ENCODE data around the gene CGB1. TPM values are rescaled to one million over a fixed set of nuclear protein-coding genes. Genes with fewer than 3 reads are reported as not detected.

Gene CGB1
- total and polyA plus RNA-seq, 2 of the 13 experiments (the other 11 are each of a cell fraction or from before 2014, with no cell fraction given) = not detected

GRCh38 chr19:48992581-48993174, 44.0 kb downstream of the CGB1 start (continued):
- TF ChIP-seq, protein P1, sequence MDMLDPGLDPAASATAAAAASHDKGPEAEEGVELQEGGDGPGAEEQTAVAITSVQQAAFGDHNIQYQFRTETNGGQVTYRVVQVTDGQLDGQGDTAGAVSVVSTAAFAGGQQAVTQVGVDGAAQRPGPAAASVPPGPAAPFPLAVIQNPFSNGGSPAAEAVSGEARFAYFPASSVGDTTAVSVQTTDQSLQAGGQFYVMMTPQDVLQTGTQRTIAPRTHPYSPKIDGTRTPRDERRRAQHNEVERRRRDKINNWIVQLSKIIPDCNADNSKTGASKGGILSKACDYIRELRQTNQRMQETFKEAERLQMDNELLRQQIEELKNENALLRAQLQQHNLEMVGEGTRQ (IDR thresholded peaks at IDR 0.05; ENCODE audit: low read depth, low read length) = no peak
- TF ChIP-seq, protein P1 (CRISPR knock-in tag; IDR thresholded peaks at IDR 0.05; ENCODE audit: borderline replicate concordance) = no peak
- TF ChIP-seq KDM6A (CRISPR knock-in tag; IDR thresholded peaks at IDR 0.05; ENCODE audit: low read depth) = no peak
- TF ChIP-seq NONO (IDR thresholded peaks at IDR 0.05) = no peak
- TF ChIP-seq NONO (CRISPR knock-in tag; conservative IDR thresholded peaks at IDR 0.05) = no peak
- TF ChIP-seq SNAPC2 (CRISPR knock-in tag; IDR thresholded peaks at IDR 0.05) = peak; percentile 30; the same call in 1 of the 2 replicates
- TF ChIP-seq MYC (CRISPR knock-in tag; IDR thresholded peaks at IDR 0.05; ENCODE audit: borderline replicate concordance) = no peak
- TF ChIP-seq NR2C2 (CRISPR knock-in tag; IDR thresholded peaks at IDR 0.05; ENCODE audit: borderline replicate concordance) = no peak
- TF ChIP-seq PRPF4 (IDR thresholded peaks at IDR 0.05; ENCODE audit: low read depth, low read length, poor library complexity, severe bottlenecking) = no peak
- TF ChIP-seq TEAD3 (CRISPR knock-in tag; optimal IDR thresholded peaks at IDR 0.05; ENCODE audit: borderline replicate concordance) = no peak
- TF ChIP-seq ARNT (IDR thresholded peaks at IDR 0.05) = no peak
- TF ChIP-seq, protein P2, sequence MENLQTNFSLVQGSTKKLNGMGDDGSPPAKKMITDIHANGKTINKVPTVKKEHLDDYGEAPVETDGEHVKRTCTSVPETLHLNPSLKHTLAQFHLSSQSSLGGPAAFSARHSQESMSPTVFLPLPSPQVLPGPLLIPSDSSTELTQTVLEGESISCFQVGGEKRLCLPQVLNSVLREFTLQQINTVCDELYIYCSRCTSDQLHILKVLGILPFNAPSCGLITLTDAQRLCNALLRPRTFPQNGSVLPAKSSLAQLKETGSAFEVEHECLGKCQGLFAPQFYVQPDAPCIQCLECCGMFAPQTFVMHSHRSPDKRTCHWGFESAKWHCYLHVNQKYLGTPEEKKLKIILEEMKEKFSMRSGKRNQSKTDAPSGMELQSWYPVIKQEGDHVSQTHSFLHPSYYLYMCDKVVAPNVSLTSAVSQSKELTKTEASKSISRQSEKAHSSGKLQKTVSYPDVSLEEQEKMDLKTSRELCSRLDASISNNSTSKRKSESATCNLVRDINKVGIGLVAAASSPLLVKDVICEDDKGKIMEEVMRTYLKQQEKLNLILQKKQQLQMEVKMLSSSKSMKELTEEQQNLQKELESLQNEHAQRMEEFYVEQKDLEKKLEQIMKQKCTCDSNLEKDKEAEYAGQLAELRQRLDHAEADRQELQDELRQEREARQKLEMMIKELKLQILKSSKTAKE (CRISPR knock-in tag; IDR thresholded peaks at IDR 0.05; ENCODE audit: borderline replicate concordance) = peak; percentile 31; the same call in 1 of the 2 replicates
- TF ChIP-seq, protein P3, sequence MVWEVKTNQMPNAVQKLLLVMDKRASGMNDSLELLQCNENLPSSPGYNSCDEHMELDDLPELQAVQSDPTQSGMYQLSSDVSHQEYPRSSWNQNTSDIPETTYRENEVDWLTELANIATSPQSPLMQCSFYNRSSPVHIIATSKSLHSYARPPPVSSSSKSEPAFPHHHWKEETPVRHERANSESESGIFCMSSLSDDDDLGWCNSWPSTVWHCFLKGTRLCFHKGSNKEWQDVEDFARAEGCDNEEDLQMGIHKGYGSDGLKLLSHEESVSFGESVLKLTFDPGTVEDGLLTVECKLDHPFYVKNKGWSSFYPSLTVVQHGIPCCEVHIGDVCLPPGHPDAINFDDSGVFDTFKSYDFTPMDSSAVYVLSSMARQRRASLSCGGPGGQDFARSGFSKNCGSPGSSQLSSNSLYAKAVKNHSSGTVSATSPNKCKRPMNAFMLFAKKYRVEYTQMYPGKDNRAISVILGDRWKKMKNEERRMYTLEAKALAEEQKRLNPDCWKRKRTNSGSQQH (CRISPR knock-in tag; IDR thresholded peaks at IDR 0.05; ENCODE audit: low read depth) = no peak
- TF ChIP-seq, protein P4, sequence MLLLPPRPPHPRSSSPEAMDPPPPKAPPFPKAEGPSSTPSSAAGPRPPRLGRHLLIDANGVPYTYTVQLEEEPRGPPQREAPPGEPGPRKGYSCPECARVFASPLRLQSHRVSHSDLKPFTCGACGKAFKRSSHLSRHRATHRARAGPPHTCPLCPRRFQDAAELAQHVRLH (CRISPR knock-in tag; IDR thresholded peaks at IDR 0.05; ENCODE audit: borderline replicate concordance, low read depth) = no peak
- no peak for TF ChIP-seq ZNF660 (CRISPR knock-in tag; IDR thresholded peaks at IDR 0.05; ENCODE audit: borderline replicate concordance, low read depth)
- no peak for TF ChIP-seq PAF1 (CRISPR knock-in tag; IDR thresholded peaks at IDR 0.05)
- TF ChIP-seq ZNF354B (CRISPR knock-in tag; IDR thresholded peaks at IDR 0.05) = 0 out of 2 replicates have a peak, but pooled peaks have one; percentile 62
- no peak for TF ChIP-seq ZNF572 (CRISPR knock-in tag; IDR thresholded peaks at IDR 0.05)
- no peak for TF ChIP-seq ZNF891 (CRISPR knock-in tag; IDR thresholded peaks at IDR 0.05)
- TF ChIP-seq KDM5B (CRISPR knock-in tag; IDR thresholded peaks at IDR 0.05; ENCODE audit: borderline replicate concordance) = no peak
- peak; percentile 20; the same call in 1 of the 2 replicates for TF ChIP-seq MXD1 (CRISPR knock-in tag; IDR thresholded peaks at IDR 0.05)
- no peak; the same call in 1 of the 2 replicates for TF ChIP-seq FOXC1 (CRISPR knock-in tag; IDR thresholded peaks at IDR 0.05; ENCODE audit: borderline replicate concordance)
- 0 out of 2 replicates have a peak, but pooled peaks have one; percentile 18 for TF ChIP-seq ZNF317 (CRISPR knock-in tag; IDR thresholded peaks at IDR 0.05)
- TF ChIP-seq ZNF350 (CRISPR knock-in tag; IDR thresholded peaks at IDR 0.05; ENCODE audit: borderline replicate concordance, low read depth) = no peak; the same call in 1 of the 2 replicates
